Measurements from ENCODE around the gene RNF157.

DNA sequence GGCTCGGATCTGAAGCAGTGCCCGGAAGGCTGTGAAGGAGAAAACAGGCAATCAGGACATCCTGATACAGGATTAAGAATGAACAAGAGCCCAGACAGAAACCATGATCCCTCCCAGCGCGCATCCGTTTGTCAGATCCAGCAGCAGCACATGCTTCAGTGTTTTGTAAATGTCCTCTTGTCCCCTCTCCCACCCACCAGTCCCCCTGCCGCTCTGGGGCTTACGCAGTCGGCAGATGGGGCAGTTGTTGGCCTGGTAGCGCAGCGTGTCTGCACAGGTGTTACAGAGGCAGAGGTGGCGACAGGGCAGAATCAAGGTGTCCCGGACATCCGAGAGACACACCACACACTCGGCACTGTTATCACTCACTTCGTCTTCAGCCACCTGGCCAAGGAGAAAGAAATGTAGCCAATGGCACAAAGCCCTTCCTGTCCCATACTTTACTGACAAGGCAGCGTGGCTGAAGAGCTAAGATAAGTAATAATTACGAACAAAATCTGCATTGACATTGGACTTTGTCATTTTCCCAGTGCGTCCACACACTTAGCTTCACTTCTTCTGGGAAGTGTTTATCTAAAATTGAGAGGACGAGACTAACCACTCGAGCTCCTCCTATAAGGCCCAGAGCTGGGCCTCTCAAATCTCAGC lies 78.5 kb downstream of the RNF157 start:
- TF ChIP-seq, protein P1, sequence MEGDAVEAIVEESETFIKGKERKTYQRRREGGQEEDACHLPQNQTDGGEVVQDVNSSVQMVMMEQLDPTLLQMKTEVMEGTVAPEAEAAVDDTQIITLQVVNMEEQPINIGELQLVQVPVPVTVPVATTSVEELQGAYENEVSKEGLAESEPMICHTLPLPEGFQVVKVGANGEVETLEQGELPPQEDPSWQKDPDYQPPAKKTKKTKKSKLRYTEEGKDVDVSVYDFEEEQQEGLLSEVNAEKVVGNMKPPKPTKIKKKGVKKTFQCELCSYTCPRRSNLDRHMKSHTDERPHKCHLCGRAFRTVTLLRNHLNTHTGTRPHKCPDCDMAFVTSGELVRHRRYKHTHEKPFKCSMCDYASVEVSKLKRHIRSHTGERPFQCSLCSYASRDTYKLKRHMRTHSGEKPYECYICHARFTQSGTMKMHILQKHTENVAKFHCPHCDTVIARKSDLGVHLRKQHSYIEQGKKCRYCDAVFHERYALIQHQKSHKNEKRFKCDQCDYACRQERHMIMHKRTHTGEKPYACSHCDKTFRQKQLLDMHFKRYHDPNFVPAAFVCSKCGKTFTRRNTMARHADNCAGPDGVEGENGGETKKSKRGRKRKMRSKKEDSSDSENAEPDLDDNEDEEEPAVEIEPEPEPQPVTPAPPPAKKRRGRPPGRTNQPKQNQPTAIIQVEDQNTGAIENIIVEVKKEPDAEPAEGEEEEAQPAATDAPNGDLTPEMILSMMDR (IDR thresholded peaks at IDR 0.05; ENCODE audit: poor library complexity) = no peak
- no peak for TF ChIP-seq EZH2 (IDR thresholded peaks at IDR 0.05; ENCODE audit: borderline replicate concordance)

Measured in hepatocyte (in vitro differentiated cells).